ENCODE data around the gene FBXO10.

Gene FBXO10

GRCh38 chr9:37564916-37565315, 11.3 kb downstream of the FBXO10 start:
- in situ Hi-C loops (cut with HindIII; ENCODE audit: low sequenced_read_pairs) = no loop called here
- DNase-seq (ENCODE audit: low read depth, low spot score) = no peak
- no peak for TF ChIP-seq CTCF (IDR thresholded peaks at IDR 0.05; ENCODE audit: low read depth, low read length)
- H3K4me3 ChIP-seq (ENCODE audit: low read depth, low read length) = no peak overlapping the region

GRCh38 chr9:37563806-37564513, 12.2 kb downstream of the FBXO10 start:
- DNase-seq (ENCODE audit: low read depth, low spot score) = no peak
- in situ Hi-C loops (cut with HindIII; ENCODE audit: low sequenced_read_pairs) = no loop called here
- no peak for TF ChIP-seq CTCF (IDR thresholded peaks at IDR 0.05; ENCODE audit: low read depth, low read length)
- no peak overlapping the region for H3K4me3 ChIP-seq (ENCODE audit: low read depth, low read length)

GRCh38 chr9:37562826-37563225, 13.4 kb downstream of the FBXO10 start:
- H3K4me3 ChIP-seq (ENCODE audit: low read depth, low read length) = no peak overlapping the region
- DNase-seq (ENCODE audit: low read depth, low spot score) = no peak
- in situ Hi-C loops (cut with HindIII; ENCODE audit: low sequenced_read_pairs) = no loop called here
- TF ChIP-seq CTCF (IDR thresholded peaks at IDR 0.05; ENCODE audit: low read depth, low read length) = no peak

GRCh38 chr9:37561682-37562081, 14.5 kb downstream of the FBXO10 start:
- no peak for TF ChIP-seq CTCF (IDR thresholded peaks at IDR 0.05; ENCODE audit: low read depth, low read length)
- no peak for DNase-seq (ENCODE audit: low read depth, low spot score)
- in situ Hi-C loops (cut with HindIII; ENCODE audit: low sequenced_read_pairs) = no loop called here
- H3K4me3 ChIP-seq (ENCODE audit: low read depth, low read length) = no peak overlapping the region

- H3K4me3 ChIP-seq (ENCODE audit: low read depth, low read length) = no peak overlapping the region
- in situ Hi-C loops (cut with HindIII; ENCODE audit: low sequenced_read_pairs) = no loop called here
- no peak for DNase-seq (ENCODE audit: low read depth, low spot score)
- no peak for TF ChIP-seq CTCF (IDR thresholded peaks at IDR 0.05; ENCODE audit: low read depth, low read length)
These were observed 16.2 kb downstream of the FBXO10 start for GRCh38 chr9:37559855-37560592.

- H3K4me3 ChIP-seq (ENCODE audit: low read depth, low read length) = no peak overlapping the region
- no peak for DNase-seq (ENCODE audit: low read depth, low spot score)
- no peak for TF ChIP-seq CTCF (IDR thresholded peaks at IDR 0.05; ENCODE audit: low read depth, low read length)
- in situ Hi-C loops (cut with HindIII; ENCODE audit: low sequenced_read_pairs) = no loop called here
These were observed 17.1 kb downstream of the FBXO10 start for GRCh38 chr9:37559125-37559524.
